GM23248 (cell line): ENCODE results near the gene MYO10.

Experiments used
- EZH2 ChIP-seq: fragments of 200-600 bp; sonication (generic); IDR thresholded peaks from 2 replicates; pipeline ENCODE4 v1.6.1; 2018; ENCODE audit warnings: antibody characterized with exemption, mild to moderate bottlenecking; ENCODE audit not compliant: insufficient read depth, poor library complexity, severe bottlenecking
- EZH2phosphoT487 ChIP-seq: fragments of 200-600 bp; sonication (generic); IDR thresholded peaks from 2 replicates; pipeline ENCODE4 v1.6.1; 2018; ENCODE audit warnings: antibody characterized with exemption, moderate library complexity, mild to moderate bottlenecking, low read depth; ENCODE audit not compliant: insufficient read depth

GRCh38 chr5:16891033-16891432 is 45.1 kb downstream of the MYO10 start:
- TF ChIP-seq EZH2phosphoT487 (no peak), EZH2 (no peak)
